Osteoblast (primary cell): Measurements from ENCODE around the gene STRN. TPM values are rescaled to one million over a fixed set of nuclear protein-coding genes. Genes with fewer than 3 reads are reported as not detected.

ENCODE experiments used
- DNase-seq: peaks from one replicate; pipeline ENCODE4 v3.0.0; 2011; ENCODE audit warnings: low spot score, mixed read lengths; ENCODE audit not compliant: insufficient read length; ENCODE audit errors: missing footprints
- H2AFZ ChIP-seq: 2 replicates; pipeline ENCODE4 v1.6.0; 2011; ENCODE audit warnings: mild to moderate bottlenecking, low read length
- H3K27ac ChIP-seq: 2 replicates; pipeline ENCODE4 v1.5.1; 2011; ENCODE audit warnings: mild to moderate bottlenecking, low read depth, low read length, moderate library complexity
- H3K27me3 ChIP-seq: 2 replicates; pipeline ENCODE4 v1.6.0; 2012; ENCODE audit warnings: mild to moderate bottlenecking, control low read depth, inconsistent platforms, low read length, moderate library complexity; ENCODE audit not compliant: insufficient read depth
- H3K36me3 ChIP-seq: 2 replicates; pipeline ENCODE4 v1.5.1; 2011; ENCODE audit warnings: mild to moderate bottlenecking, low read length, control low read depth, moderate library complexity; ENCODE audit not compliant: insufficient read depth
- H3K4me1 ChIP-seq: 2 replicates; pipeline ENCODE4 v1.5.1; 2011; ENCODE audit warnings: mild to moderate bottlenecking, low read length, control low read depth, moderate library complexity; ENCODE audit not compliant: insufficient read depth
- H3K4me2 ChIP-seq: 2 replicates; pipeline ENCODE4 v1.6.0; 2011; ENCODE audit warnings: mild to moderate bottlenecking, low read length; ENCODE audit not compliant: insufficient read depth
- H3K4me3 ChIP-seq: fragments of 200-600 bp; sonication (generic); 3 replicates; pipeline ENCODE4 v1.5.1; 2012; ENCODE audit warnings: mild to moderate bottlenecking, low read length, inconsistent platforms; ENCODE audit not compliant: insufficient read depth
- H3K79me2 ChIP-seq: 2 replicates; pipeline ENCODE4 v1.6.0; 2012; ENCODE audit warnings: mild to moderate bottlenecking, low read length, control low read depth, inconsistent platforms; ENCODE audit not compliant: insufficient read depth
- H3K9me3 ChIP-seq: 2 replicates; pipeline ENCODE4 v1.5.1; 2011; ENCODE audit warnings: low read depth, low read length, control low read depth
- H4K20me1 ChIP-seq: 2 replicates; pipeline ENCODE4 v1.6.0; 2012; ENCODE audit warnings: mild to moderate bottlenecking, low read length, control low read depth; ENCODE audit not compliant: insufficient read depth
- total RNA-seq: library from RNA; depleted of rRNA; stranded (reverse); fragments of >200 nt; gene quantifications from 2 replicates; pipeline ENCODE4 v1.2.3, GENCODE V29; 2012
- TF ChIP-seq, protein P1 (sequence below): IDR thresholded peaks from 2 replicates; pipeline ENCODE4 v1.5.1; 2011; ENCODE audit warnings: mild to moderate bottlenecking, low read depth, low read length, moderate library complexity; ENCODE audit errors: extremely low read depth

Gene STRN
- total RNA-seq, 1 donor, result 21.4 TPM

DNA sequence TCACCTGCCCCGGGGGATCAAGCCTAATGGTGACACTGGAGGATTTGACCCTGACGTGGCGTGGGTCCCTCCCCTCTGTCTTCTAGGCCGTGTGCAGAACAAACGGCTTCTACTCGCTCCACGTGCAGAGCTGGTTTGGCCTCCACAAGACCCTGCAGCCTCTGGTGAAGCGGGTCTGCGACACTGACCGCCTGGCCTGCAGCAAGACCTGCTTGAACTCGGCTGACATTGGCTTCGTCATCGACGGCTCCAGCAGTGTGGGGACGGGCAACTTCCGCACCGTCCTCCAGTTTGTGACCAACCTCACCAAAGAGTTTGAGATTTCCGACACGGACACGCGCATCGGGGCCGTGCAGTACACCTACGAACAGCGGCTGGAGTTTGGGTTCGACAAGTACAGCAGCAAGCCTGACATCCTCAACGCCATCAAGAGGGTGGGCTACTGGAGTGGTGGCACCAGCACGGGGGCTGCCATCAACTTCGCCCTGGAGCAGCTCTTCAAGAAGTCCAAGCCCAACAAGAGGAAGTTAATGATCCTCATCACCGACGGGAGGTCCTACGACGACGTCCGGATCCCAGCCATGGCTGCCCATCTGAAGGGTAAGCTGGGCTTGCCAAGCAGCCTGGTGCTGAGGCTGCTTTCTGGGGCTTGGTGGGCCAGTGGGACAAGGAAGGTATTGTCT lies 157.8 kb downstream of the STRN start:
- H3K79me2 ChIP-seq, result no peaks in the 10 kb centered on the region
- H3K9me3 ChIP-seq, result no peaks in the 10 kb centered on the region
- no peaks in the 10 kb centered on the region for H3K4me1 ChIP-seq
- no peaks in the 10 kb centered on the region for H4K20me1 ChIP-seq
- no peak overlapping the region for H3K4me3 ChIP-seq
- H3K27ac ChIP-seq, result no peak overlapping the region
- H3K4me2 ChIP-seq, result no peak overlapping the region
- TF ChIP-seq, protein P1, sequence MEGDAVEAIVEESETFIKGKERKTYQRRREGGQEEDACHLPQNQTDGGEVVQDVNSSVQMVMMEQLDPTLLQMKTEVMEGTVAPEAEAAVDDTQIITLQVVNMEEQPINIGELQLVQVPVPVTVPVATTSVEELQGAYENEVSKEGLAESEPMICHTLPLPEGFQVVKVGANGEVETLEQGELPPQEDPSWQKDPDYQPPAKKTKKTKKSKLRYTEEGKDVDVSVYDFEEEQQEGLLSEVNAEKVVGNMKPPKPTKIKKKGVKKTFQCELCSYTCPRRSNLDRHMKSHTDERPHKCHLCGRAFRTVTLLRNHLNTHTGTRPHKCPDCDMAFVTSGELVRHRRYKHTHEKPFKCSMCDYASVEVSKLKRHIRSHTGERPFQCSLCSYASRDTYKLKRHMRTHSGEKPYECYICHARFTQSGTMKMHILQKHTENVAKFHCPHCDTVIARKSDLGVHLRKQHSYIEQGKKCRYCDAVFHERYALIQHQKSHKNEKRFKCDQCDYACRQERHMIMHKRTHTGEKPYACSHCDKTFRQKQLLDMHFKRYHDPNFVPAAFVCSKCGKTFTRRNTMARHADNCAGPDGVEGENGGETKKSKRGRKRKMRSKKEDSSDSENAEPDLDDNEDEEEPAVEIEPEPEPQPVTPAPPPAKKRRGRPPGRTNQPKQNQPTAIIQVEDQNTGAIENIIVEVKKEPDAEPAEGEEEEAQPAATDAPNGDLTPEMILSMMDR, result no peak
- no peak overlapping the region for H2AFZ ChIP-seq
- no peaks in the 10 kb centered on the region for H3K27me3 ChIP-seq
- no peaks in the 10 kb centered on the region for H3K36me3 ChIP-seq
- peak; percentile 37 for DNase-seq

- H3K27ac ChIP-seq, result no peak overlapping the region
- H4K20me1 ChIP-seq, result no peaks in the 10 kb centered on the region
- no peak overlapping the region for H3K4me2 ChIP-seq
- H2AFZ ChIP-seq, result no peak overlapping the region
- no peaks in the 10 kb centered on the region for H3K27me3 ChIP-seq
- H3K9me3 ChIP-seq, result no peaks in the 10 kb centered on the region
- peak; percentile 13 for DNase-seq
- no peak overlapping the region for H3K4me3 ChIP-seq
- H3K79me2 ChIP-seq, result no peaks in the 10 kb centered on the region
- no peaks in the 10 kb centered on the region for H3K4me1 ChIP-seq
- TF ChIP-seq, protein P1, result no peak
- no peaks in the 10 kb centered on the region for H3K36me3 ChIP-seq
Observed at GRCh38 chr2:36807223-36807886, 159.0 kb downstream of the STRN start.

GRCh38 chr2:36805635-36806224 lies 160.6 kb downstream of the STRN start:
- TF ChIP-seq, protein P1, result no peak
- no peaks in the 10 kb centered on the region for H3K36me3 ChIP-seq

DNA sequence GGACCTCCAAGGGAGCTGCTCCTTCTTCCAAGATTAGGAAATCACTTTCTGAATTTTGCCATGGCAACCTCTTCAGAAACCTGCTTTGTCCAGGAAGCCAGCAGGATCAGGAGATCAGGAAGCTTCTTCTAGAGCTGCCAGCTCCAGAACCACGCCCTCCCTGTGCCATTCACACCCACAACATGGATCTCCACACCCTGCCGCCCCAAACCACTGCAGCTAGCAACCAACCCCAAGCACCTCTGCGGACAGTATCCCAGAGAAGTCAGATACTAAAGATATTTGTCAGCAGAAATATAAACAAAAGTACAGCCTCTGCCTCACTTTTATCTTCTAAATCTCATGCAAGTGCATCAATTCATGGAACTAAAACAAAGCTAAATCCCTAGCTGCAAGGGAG lies 163.4 kb downstream of the STRN start:
- Histone ChIP-seq H3K27me3 (no peaks in the 10 kb centered on the region), H3K36me3 (no peaks in the 10 kb centered on the region), H3K27ac (no peak overlapping the region), H3K79me2 (no peaks in the 10 kb centered on the region), H3K4me2 (no peak overlapping the region), H4K20me1 (no peaks in the 10 kb centered on the region), H2AFZ (no peak overlapping the region), H3K4me1 (no peaks in the 10 kb centered on the region), H3K4me3 (no peak overlapping the region), H3K9me3 (no peaks in the 10 kb centered on the region)
- TF ChIP-seq, protein P1, result no peak
- DNase-seq, result peak; percentile 72

More at GRCh38 chr2:36805635-36806224, 160.6 kb downstream of the STRN start:
- no peaks in the 10 kb centered on the region for H3K4me1 ChIP-seq
- no peaks in the 10 kb centered on the region for H3K9me3 ChIP-seq
- no peak overlapping the region for H2AFZ ChIP-seq
- H4K20me1 ChIP-seq, result no peaks in the 10 kb centered on the region
- H3K4me2 ChIP-seq, result no peak overlapping the region
- no peak overlapping the region for H3K4me3 ChIP-seq
- no peaks in the 10 kb centered on the region for H3K27me3 ChIP-seq
- no peak overlapping the region for H3K27ac ChIP-seq
- H3K79me2 ChIP-seq, result no peaks in the 10 kb centered on the region
- DNase-seq, result no peak
